ENCODE results near the gene NAP1L1.

Gene NAP1L1

GRCh38 chr12:76038176-76038575 lies 46.3 kb downstream of the NAP1L1 start:
- no peak for DNase-seq (ENCODE audit: low read depth)

GRCh38 chr12:76037130-76038103 lies 47.1 kb downstream of the NAP1L1 start:
- no peak for DNase-seq (ENCODE audit: low read depth)

- DNase-seq (ENCODE audit: low read depth), result no peak
Observed at GRCh38 chr12:76035045-76035444, 49.4 kb downstream of the NAP1L1 start.

- DNase-seq (ENCODE audit: low read depth), result no peak
Observed at GRCh38 chr12:76033081-76034011, 51.1 kb downstream of the NAP1L1 start.

GRCh38 chr12:76032043-76032981 lies 52.2 kb downstream of the NAP1L1 start:
- no peak for DNase-seq (ENCODE audit: low read depth)

GRCh38 chr12:76031414-76032042 lies 53.0 kb downstream of the NAP1L1 start, which contains the start of gene PHLDA1:
PHLDA1 (minus strand) TSS chr12:76031776.
- DNase-seq (ENCODE audit: low read depth), result peak; percentile 97

- DNase-seq (ENCODE audit: low read depth), result no peak
Observed at GRCh38 chr12:76031081-76031413, 53.4 kb downstream of the NAP1L1 start.

- no peak for DNase-seq (ENCODE audit: low read depth)
Observed at GRCh38 chr12:76030341-76031080, 54.0 kb downstream of the NAP1L1 start.

- no peak for DNase-seq (ENCODE audit: low read depth)
Observed at GRCh38 chr12:76029982-76030340, 54.5 kb downstream of the NAP1L1 start.

- DNase-seq (ENCODE audit: low read depth), result no peak
Observed at GRCh38 chr12:76028571-76029277, 55.8 kb downstream of the NAP1L1 start.

- no peak for DNase-seq (ENCODE audit: low read depth)
Observed at GRCh38 chr12:76026643-76027063, 57.8 kb downstream of the NAP1L1 start.

GRCh38 chr12:76025601-76026575 lies 58.6 kb downstream of the NAP1L1 start:
- no peak for DNase-seq (ENCODE audit: low read depth)

- no peak for DNase-seq (ENCODE audit: low read depth)
Observed at GRCh38 chr12:76024942-76025600, 59.4 kb downstream of the NAP1L1 start.

GRCh38 chr12:76024102-76024781 lies 60.2 kb downstream of the NAP1L1 start:
- DNase-seq (ENCODE audit: low read depth), result no peak

GRCh38 chr12:76023069-76023690 lies 61.3 kb downstream of the NAP1L1 start:
- no peak for DNase-seq (ENCODE audit: low read depth)

- no peak for DNase-seq (ENCODE audit: low read depth)
Observed at GRCh38 chr12:76022506-76022905, 62.0 kb downstream of the NAP1L1 start.

Data from GM04504 (cell line).